Activated CD4-positive, alpha-beta T cell treated with anti-CD3 and anti-CD28 coated beads, Interleukin-2, amount 50 U/mL, for 24 hours (primary cell): Measurements from ENCODE around the gene VPS37C.

Experiments used
- DNase-seq, 2 donors: peaks; one replicate each; pipeline ENCODE4 v3.0.0-alpha.2; 2020; ENCODE audit warnings: low read depth in 1 of 2, low spot score in 1 of 2

Gene VPS37C

GRCh38 chr11:61119571-61119970 lies 41.7 kb downstream of the VPS37C start:
- no peak for DNase-seq

DNA sequence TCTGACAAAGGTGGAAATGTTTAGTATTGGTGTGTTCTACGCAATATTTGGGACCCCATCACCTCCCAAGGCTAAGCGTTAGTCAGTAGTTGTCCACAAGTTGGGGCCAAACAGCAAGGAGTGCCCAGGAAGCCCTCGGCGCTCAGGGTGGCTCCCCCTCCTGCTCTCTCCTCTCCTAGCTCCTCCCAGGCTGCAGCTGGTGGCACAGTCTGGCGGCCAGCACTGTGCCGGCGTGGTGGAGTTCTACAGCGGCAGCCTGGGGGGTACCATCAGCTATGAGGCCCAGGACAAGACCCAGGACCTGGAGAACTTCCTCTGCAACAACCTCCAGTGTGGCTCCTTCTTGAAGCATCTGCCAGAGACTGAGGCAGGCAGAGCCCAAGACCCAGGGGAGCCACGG lies 42.2 kb downstream of the VPS37C start:
- no peak for DNase-seq

- no peak for DNase-seq
Observed at GRCh38 chr11:61118406-61118805, 42.8 kb downstream of the VPS37C start.

DNA sequence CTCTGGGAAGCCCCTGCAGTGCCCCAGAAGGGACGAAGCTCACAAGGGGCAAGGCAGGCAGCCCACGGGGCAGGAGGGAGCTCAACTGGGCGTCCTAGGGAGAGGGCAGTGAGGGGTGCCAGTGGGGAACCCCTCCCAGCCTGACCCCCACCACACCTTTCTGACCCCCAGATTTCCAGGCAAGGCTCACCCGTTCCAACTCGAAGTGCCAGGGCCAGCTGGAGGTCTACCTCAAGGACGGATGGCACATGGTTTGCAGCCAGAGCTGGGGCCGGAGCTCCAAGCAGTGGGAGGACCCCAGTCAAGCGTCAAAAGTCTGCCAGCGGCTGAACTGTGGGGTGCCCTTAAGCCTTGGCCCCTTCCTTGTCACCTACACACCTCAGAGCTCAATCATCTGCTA lies 43.2 kb downstream of the VPS37C start:
- DNase-seq, result no peak

DNA sequence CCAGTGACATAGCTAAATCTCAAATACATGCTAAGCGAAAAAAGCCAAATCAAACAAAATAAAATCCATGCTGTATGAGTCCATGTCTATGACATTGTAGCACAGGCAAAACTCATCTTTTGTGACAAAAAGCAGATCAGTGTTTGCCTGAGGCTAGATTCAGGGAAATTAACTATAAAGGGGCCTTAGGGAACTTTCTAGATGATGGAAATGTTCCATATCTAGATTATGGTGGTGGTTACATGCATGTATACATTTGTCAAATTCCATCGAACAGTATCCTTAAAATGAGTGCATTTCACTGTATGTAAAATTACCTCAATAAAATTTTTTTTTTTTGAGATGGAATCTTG lies 44.1 kb downstream of the VPS37C start:
- no peak for DNase-seq

DNA sequence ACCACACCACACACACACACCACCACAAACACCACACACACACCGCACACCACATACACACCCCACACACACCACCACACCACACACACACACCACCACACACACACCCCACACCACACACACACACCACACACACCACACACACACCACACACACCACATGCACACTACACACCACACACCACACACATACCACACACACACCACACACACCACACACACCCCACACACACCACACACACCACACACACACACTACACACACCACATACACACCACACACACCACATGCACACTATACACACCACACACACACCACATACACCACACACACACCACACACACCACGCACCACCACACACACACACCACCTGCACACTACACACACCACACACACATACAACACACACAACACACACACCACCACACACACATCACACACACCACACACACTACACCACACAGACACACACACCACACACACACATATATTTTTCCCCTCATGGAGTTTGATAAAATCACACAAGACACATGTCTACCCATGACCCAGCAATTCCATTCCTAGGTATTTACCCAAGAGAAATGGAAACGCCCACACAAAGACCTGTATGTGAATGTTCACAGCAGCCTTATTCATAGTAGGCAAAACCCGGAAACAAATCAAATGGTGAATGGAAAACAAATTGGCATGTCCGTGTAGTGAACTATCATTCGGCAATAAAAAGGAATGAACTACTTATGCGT lies 44.6 kb downstream of the VPS37C start:
- peak in 1 of 2 donors; percentile 54 for DNase-seq

GRCh38 chr11:61115498-61116224 lies 45.6 kb downstream of the VPS37C start:
- no peak for DNase-seq

DNA sequence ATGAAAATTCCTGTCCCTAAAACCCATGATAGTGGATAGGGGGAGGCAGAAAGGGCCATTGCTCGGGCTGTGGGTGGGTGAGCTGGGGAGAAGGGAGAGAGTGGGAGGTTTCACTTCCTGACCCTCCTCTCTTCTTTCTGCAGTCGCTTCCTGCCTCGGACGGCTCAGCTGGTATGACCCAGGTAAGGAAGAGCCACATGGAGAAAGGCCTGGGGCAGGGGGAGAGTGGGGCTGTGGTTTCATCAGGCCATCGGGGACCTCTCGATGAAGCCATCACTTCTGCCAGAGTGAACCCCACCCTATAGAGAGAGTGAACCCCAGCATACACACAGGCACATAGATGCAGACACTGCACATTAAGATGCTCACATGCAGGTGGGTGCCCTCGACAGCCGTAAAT lies 46.3 kb downstream of the VPS37C start:
- DNase-seq, result no peak

DNA sequence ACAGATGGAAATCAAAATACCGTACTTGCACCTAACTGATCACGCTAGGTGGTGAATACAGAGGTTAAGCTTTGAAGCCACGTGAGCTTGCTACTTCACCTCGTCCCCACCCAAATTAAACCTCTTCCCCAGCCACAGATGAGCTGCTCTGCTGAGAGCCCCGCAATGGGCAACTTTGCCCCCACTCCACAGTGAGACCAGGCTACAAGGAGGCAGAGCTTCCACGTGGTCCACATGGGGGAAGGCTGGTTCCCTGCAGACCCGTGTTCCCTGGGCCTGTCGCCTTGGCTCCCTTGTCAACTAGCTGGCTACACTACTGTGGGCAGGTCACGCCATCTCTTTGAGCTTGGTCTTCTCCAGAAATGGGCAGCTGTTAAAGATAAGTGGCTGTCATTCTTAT lies 48.0 kb downstream of the VPS37C start:
- DNase-seq, result no peak

- no peak for DNase-seq
Observed at GRCh38 chr11:61112575-61112974, 48.7 kb downstream of the VPS37C start.

DNA sequence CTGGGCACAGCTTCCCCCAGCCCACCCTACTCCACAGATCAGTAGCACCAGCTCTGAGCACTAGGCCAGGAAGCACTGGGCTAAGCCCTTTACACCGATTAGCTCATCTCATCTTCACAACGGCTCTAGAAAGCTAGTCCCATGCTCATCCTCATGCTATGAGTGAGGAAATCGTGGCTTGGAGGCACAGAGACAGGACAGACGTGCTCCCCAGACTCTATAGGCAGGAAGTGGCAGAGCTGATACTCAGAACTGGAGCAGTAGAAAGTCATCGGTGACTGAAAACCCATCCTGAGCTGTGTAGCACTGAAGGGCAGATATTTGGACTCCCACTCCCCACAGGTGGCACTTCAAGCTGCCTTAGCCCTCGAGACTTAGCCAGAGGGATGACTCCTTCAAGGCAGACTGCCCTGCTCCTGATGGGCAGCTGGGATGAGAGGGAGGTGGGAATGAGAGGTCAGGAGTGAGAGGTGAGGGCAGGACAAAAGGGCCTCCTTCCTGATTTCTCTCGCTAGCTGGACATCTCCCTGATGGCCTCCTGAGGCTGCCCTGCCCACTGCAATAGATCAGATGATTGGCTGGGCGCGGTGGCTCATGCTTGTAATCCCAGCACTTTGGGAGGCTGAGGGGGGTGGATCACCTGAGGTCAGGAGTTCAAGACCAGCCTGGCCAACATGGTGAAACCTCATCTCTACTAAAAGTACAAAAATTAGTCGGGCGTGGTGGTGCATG lies 49.3 kb downstream of the VPS37C start:
- peak in 1 of 2 donors; percentile 64 for DNase-seq

GRCh38 chr11:61111050-61111435 lies 50.2 kb downstream of the VPS37C start:
- no peak for DNase-seq

GRCh38 chr11:61110255-61111049 lies 50.8 kb downstream of the VPS37C start:
- DNase-seq, result no peak

DNA sequence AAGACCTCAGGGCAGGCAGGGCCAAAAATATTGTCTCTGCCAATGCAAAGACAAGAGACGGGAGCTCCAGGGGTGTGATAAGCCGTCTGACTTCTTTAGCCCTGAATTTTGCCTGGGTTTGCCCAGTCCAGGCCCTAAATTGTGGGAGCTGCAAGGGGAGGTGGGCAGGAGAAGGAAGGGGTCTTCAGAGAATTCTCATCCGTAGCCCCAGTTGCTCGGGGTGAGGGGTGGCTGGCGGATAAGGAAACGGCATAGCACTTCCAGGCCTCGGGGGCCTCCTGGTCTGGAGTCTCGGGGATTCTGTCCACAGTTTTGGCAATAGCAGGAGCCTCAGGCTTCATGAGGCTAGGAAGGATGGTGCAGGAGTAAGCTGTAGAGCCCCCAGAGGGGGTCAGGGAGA lies 51.6 kb downstream of the VPS37C start:
- DNase-seq, result no peak

DNA sequence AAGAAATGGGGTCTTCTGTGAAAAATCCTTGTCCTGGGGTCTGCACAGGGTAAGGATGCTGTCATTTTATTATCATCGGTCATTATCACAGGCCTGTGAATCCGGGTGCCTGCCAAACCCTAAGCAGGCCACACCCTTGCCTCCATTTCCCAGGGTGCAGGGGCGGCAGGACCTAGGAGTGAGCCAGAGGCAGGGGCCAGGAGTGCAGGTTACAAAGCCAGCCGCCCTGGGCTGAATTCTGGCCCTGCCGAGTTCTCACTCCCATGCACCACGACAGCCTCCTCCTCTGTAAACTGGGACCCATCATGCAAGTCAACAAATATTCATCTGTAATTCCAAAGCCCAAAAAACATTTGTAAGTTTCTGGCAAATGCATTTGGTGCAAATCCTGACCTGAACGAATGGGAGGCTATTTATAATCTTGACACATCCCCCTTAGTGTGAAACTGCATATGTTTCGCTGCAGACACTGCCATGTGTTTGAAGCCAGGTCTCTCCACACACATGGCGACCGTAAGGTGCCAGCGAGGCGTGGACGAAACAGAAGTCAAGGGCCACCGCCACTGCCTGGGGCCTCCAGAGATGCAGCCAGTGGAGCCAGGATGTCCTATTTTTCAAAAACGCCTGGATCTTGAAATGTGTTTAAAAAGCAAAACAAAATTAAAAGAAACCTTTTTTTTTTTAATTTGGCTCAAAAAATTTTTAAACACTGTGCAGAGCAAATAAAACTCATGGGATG lies 52.2 kb downstream of the VPS37C start:
- DNase-seq, result no peak

GRCh38 chr11:61107888-61108287 lies 53.3 kb downstream of the VPS37C start:
- DNase-seq, result no peak

DNA sequence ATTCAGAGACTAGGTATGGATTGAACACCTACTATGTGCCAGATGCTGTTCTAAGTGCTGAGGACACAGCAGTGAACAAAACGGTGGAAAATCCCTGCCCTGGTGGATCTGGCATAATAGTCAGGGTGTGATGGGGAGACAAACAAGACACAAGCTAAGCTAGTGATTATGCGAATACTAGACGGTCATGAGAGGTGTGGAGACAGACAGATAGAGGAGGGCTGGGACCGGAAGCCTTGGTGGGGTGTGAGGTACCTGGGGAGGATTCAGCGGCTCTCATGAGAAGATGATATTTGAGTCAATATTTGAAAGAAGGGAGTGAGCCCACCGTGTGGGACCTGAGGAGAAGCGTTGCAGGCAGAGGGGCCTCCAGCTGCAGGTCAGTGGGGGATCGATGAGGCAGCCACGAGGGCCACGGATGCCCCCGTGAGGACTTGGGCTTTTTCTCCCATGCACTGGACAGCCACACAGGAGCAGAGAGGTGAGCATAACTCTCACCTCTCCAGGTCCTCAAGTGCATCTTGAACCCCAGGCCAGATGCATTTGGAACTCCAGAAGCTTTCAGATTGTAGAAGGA lies 54.2 kb downstream of the VPS37C start:
- no peak for DNase-seq

- no peak for DNase-seq
Observed at GRCh38 chr11:61106296-61106695, 54.9 kb downstream of the VPS37C start.

DNA sequence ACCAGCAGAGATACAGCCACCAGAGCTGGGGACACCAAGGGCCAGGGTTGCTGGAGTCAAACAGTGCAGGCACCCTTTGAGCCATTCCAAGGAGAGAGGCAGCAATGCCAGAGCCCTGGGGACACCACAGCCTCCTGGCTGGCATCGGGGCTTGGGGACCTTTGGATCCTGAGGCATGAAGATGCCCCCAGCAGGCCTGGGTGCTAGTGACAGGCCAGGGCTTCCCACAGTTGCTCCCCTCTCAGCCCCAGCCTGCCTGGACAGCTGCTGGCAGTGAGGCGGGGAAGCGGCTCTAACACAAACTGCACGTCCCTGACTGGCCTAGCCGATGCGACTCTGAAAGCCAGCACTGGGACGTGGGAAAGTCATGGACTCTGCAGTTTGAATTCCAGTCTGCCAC lies 56.3 kb downstream of the VPS37C start:
- no peak for DNase-seq

DNA sequence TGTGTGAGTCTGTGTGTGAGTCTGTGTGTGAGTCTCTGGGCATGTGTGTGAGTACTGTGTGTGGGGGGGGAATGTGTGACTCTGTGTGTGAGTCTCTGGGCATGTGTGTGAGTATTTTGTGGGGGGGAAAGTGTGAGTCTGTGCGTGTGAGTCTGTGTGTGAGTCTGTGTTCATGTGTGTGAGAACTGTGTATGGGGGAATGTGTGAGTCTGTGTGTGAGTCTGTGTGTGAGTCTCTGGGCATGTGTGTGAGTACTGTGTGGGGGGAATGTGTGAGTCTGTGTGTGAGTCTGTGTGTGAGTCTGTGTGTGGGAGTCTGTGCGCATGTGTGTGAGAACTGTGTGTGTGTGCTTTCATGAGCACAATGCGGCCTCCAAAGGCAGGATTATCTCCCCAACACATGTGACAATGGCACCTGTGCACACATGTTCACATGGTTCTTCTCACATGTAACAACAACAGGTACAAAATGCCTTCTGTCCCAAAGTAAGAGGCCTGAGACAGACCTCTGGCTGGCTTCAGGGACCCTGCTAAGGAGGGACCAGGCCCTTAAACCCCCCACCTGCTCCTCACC lies 57.3 kb downstream of the VPS37C start:
- no peak for DNase-seq
